GM18511 (cell line): ENCODE data around the gene GJA9.
"Not testable (repeated sequence)": the region's sequence is repeated elsewhere in the genome, so short reads cannot be mapped to it uniquely, and the experiment has no call there.

ENCODE experiments used
- ATAC-seq: cut with Tn5 transposase; IDR thresholded peaks from one replicate; pipeline ENCODE4 v1.9.1; 2021; ENCODE audit warnings: mild to moderate bottlenecking, moderate library complexity; ENCODE audit not compliant: unreplicated experiment

The GJA9 gene

GRCh38 chr1:38875811-38876210 lies 5.6 kb downstream of the GJA9 start:
- ATAC-seq = no peak

GRCh38 chr1:38873027-38873969 lies 8.1 kb downstream of the GJA9 start, which contains the start of gene MYCBP:
Gene MYCBP (minus strand): TSS chr1:38873348. CDS start chr1:38873305, 43 bp downstream.
- peak; percentile 98 for ATAC-seq

GRCh38 chr1:38872401-38873026 lies 8.9 kb downstream of the GJA9 start:
- peak; percentile 31 for ATAC-seq

- no peak for ATAC-seq
These were observed 10.4 kb downstream of the GJA9 start for GRCh38 chr1:38870996-38871395.

GRCh38 chr1:38867208-38867607 lies 14.2 kb downstream of the GJA9 start:
- ATAC-seq = no peak

- ATAC-seq = no peak
These were observed 16.2 kb downstream of the GJA9 start for GRCh38 chr1:38865112-38865715.

- no peak for ATAC-seq
These were observed 21.0 kb downstream of the GJA9 start for GRCh38 chr1:38860454-38860795.

- ATAC-seq = peak; percentile 96
These were observed 21.6 kb downstream of the GJA9 start, which contains the start of gene RRAGC for GRCh38 chr1:38859561-38860453. Gene RRAGC (minus strand): TSS chr1:38859772. CDS start chr1:38859646, 126 bp downstream.

GRCh38 chr1:38858833-38859560 lies 22.4 kb downstream of the GJA9 start:
- ATAC-seq = peak; percentile 38

GRCh38 chr1:38852780-38853179 lies 28.6 kb downstream of the GJA9 start:
- ATAC-seq = no peak

- no peak for ATAC-seq
These were observed 33.3 kb downstream of the GJA9 start for GRCh38 chr1:38848071-38848470.

- no peak for ATAC-seq
These were observed 35.2 kb downstream of the GJA9 start for GRCh38 chr1:38846210-38846609.

GRCh38 chr1:38845088-38845487 lies 36.3 kb downstream of the GJA9 start:
- ATAC-seq = not testable (repeated sequence)

- no peak for ATAC-seq
These were observed 41.1 kb downstream of the GJA9 start for GRCh38 chr1:38840281-38840680.

GRCh38 chr1:38839363-38839762 lies 42.0 kb downstream of the GJA9 start:
- no peak for ATAC-seq

GRCh38 chr1:38836316-38836715 lies 45.1 kb downstream of the GJA9 start:
- ATAC-seq = not testable (repeated sequence)

- ATAC-seq = no peak
These were observed 46.2 kb downstream of the GJA9 start for GRCh38 chr1:38834937-38835827.

GRCh38 chr1:38834221-38834782 lies 47.1 kb downstream of the GJA9 start:
- ATAC-seq = no peak

GRCh38 chr1:38833146-38833545 lies 48.2 kb downstream of the GJA9 start:
- ATAC-seq = no peak
